ENCODE data around the gene IRX4.

DNA sequence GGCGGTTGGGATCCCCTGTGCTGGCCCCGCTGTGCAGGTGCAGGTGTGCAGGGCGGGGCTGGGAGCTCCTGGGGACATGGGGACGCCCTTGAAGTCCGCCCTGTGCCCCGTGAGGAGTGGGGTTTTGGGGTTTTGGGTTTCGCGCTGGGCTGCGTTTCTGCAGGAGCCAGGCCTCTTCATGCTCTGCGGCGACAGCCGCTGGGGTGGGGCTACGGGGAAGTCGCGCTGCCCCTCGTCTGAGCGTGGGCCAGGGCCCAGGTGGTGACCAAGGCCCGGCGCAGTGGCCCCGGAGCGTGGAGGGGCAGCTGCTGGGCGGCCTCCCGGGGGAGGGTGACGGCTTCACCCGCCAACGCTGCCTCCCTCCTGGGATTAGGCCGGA is 47.8 kb upstream of the IRX4 start:
- TF ChIP-seq EZH2 (IDR thresholded peaks at IDR 0.05; ENCODE audit: borderline replicate concordance, low read depth, low read length, severe bottlenecking) = no peak
- TF ChIP-seq, protein P1, sequence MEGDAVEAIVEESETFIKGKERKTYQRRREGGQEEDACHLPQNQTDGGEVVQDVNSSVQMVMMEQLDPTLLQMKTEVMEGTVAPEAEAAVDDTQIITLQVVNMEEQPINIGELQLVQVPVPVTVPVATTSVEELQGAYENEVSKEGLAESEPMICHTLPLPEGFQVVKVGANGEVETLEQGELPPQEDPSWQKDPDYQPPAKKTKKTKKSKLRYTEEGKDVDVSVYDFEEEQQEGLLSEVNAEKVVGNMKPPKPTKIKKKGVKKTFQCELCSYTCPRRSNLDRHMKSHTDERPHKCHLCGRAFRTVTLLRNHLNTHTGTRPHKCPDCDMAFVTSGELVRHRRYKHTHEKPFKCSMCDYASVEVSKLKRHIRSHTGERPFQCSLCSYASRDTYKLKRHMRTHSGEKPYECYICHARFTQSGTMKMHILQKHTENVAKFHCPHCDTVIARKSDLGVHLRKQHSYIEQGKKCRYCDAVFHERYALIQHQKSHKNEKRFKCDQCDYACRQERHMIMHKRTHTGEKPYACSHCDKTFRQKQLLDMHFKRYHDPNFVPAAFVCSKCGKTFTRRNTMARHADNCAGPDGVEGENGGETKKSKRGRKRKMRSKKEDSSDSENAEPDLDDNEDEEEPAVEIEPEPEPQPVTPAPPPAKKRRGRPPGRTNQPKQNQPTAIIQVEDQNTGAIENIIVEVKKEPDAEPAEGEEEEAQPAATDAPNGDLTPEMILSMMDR (IDR thresholded peaks at IDR 0.05; ENCODE audit: borderline replicate concordance, extremely low read depth, low read length, poor library complexity, severe bottlenecking) = no peak

Measured in DND-41 (cell line).